Dedifferentiated amniotic fluid mesenchymal stem cell (primary cell): ENCODE measurements around the gene ARHGAP4.
A peak's percentile ranks its signal among the peaks of the same experiment; 100 is the strongest.

ENCODE experiments used
- DNase-seq: peaks from one replicate; pipeline ENCODE4 v3.0.0-alpha.2; 2016; ENCODE audit errors: extremely low spot score

Gene ARHGAP4

DNA sequence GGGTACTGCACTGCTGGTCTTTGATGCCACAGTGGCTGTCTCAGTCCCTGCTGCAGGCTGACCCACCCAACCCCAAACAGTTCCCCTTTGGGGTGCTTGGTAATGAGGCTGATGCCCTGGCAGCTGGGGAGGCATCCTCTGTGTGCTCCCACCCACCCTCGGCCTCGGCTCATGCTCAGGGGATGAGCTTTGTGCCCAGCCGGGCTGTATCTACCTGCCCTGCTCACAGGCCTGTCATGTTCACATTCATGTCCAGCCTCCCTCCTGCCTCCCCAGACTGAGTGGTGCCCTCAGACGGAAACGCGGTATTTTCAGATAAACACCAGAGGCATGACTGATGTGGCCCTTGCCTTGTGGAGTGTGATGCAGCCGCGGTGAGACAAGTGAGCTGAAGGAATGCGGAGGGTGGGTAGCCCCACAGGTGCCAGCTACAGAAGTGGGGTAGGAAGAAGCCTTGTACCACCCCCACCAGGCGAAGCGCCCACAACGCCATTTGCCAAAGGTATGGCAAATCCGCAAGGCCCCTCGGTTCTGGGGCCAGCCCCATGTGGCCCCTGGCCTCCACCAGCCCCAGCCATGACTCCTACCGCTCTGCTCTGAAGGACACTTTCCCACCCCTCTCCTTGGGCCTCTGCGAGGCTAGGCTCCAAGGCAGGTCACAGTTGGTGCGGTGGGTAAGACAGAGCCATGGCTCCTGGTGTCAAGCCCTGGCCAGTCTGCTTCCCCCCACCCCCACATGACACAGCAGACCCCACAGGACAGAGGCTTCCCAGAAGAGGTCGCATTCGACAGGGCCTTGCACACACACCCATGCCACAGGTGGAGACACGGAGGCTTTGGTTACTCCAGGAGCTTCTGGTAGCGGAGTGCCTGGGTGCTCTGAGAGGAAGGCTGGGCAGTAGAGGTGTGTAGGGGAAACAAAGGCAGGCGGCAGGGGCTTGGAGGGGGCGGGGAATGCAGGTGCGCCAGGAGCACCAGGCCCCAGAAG lies 20.2 kb upstream of the ARHGAP4 start:
- DNase-seq = no peak

DNA sequence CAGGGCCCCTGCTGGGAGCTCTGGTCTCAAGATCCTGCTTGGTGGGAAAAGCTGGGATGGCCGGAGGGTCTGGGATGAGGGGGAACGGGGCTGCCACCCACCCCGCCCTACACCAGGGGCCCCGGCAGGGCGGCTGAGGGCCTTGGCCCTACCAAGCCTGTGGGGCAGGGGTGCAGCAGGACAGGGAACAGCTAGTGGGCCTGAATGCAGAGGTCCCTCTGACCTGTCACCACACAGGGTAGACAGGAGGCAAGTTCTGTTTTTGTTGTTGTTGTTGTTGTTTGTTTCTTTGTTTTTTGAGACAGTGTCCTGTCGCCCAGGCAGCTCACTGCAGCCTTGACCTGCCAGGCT lies 18.7 kb upstream of the ARHGAP4 start:
- DNase-seq = no peak

- DNase-seq = no peak
Measured at GRCh38 chrX:153944140-153944799, 18.2 kb upstream of the ARHGAP4 start, which contains the start of gene RENBP. Gene RENBP (minus strand): TSS chrX:153944643. CDS start chrX:153944610, 33 bp downstream.

- DNase-seq = no peak
Measured at GRCh38 chrX:153941336-153942252, 15.5 kb upstream of the ARHGAP4 start.

GRCh38 chrX:153939573-153939972 lies 13.5 kb upstream of the ARHGAP4 start:
- no peak for DNase-seq

- DNase-seq = no peak
Measured at GRCh38 chrX:153938226-153938786, 12.2 kb upstream of the ARHGAP4 start.

DNA sequence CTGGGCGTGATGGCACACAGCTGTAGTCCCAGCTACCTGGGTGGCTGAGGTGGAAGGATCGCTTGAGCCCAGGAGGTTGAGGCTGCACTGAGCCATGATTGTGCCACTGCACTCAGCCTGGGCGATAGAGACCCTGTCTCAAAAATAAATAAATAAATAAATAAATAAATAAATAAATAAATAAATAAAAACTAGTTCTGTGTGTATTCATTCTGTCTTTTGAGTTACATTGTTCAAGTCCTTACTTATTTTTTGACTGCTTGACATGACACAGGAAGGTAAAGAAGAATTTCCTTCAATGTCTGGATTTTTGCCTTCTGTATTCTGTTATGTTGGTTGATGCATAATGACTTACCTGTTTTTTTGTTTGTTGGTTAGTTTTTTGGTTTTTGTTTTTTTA lies 11.0 kb upstream of the ARHGAP4 start:
- DNase-seq = no peak

DNA sequence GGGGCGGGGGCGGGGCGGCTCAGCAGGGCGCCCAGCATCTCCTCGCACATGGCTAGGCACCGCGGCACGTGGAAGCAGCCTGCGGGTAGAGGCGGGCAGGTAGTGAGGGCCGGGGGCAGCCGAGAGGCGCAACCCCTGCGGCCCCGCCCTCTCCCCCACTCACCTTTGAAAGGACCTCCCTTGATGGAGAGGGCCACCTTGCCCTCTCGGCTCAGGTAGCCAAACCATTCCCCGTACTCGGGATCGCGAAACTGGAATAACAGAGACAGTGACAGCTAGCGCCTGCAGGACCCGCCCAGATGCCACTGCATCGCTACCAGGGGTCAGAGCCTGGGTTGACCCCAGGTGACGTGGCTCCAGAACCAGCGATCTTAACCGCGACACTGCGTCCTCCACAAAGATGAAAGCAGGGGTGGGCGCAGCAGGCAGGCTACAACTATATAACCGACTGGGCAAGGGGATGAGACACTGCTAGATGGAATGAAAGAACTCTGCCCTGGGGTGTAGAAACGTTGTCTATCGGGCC lies 9.3 kb upstream of the ARHGAP4 start:
- DNase-seq = no peak

- peak; percentile 49 for DNase-seq
Measured at GRCh38 chrX:153934762-153935325, 8.8 kb upstream of the ARHGAP4 start, which contains the start of gene NAA10. Gene NAA10 (minus strand): TSS chrX:153935037. CDS start chrX:153934904, 133 bp downstream.

DNA sequence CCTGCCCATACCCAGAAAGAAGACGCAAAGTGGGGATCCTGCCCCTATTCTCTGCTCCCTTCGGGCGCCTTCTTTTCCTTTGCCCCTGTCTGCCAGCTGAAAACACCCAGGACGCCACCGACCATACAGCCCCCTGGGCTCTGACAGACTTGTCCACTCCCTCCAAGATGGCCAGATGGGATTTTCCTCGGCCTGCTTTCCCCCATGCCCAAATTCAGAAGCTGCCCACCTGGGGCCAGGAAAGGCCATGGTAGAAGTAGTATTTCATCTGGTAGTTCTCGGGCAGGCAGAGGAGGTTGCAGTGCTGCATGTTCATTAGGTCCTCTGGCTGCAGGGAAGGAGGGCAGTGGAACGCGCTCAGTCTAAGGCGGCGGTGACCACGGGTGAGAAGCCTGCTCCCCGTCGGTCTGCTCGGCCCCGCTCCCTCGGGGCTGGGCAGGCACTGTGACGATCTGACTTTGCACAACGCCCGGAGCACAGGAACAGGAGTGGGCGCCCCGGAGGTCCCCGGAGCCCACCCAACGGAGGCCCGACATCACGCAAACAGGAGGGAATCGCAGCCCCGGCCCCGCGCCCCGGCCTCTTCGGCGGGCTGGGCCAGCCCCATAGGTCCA lies 8.2 kb upstream of the ARHGAP4 start:
- DNase-seq = no peak

GRCh38 chrX:153933748-153934147 lies 7.7 kb upstream of the ARHGAP4 start:
- no peak for DNase-seq

- DNase-seq = no peak
Measured at GRCh38 chrX:153932220-153932915, 6.3 kb upstream of the ARHGAP4 start.

DNA sequence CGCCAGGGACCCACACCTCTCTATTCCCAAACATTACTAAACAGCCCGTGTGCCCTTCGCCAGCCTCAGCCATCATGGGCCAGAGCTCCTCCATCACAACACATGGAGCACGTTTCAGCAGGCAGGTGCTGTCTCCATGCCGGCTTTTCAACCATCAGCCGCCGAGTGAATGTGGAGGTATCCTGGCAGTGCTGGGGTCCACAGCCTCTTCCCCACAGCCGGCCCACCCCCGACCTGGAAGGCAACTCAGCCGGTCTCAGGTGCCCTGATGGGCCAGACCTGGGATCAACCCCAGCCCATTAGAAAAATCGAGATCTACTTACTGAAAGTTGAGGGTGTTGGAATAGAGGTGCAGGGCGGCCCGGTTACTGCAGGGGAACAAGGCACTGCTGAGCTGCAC lies 5.7 kb upstream of the ARHGAP4 start:
- DNase-seq = no peak

- no peak for DNase-seq
Measured at GRCh38 chrX:153931151-153931550, 5.1 kb upstream of the ARHGAP4 start.

DNA sequence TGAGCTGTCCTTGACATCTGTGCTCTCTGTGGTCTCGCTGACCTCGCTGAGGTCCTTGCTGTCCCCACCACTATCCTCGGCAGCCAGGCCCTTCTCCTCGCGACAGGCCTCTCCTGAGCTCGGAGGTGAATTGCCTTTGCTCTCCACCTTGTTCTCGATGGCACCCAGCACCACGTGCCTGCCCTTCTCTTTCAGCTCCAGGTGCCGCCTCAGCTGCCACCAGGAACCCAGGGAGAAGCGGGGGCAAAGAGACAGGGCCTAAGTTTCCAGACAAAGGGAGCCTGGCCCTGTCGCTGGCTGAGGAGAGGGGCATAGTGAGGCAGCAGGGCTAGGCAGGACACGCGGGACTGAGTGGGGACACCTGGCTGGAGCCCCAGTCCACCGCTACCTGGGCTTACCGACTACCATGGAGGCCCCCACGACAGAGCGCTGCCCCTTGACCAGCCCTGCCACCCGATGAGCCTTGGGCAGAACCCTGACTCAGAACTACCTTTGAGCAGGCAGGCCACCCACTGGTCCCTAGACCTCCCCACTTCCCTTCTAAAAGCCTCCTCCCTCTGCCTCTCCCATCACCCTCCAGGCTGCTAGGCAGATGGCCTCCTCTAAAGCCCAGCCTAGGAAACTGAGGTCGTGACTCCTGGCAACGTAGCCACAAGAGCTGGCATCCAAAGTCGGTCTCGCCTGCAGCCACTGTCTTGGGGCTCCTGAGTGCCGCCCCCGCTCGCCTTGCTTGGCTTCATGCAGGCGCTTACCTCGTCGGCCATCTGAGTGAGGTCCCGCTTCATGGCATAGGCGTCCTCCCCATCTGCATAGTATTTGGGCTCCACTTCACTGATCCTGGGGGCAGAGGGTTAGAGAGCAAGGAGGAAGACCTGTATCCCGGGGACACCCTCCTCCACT lies 4.2 kb upstream of the ARHGAP4 start:
- no peak for DNase-seq

DNA sequence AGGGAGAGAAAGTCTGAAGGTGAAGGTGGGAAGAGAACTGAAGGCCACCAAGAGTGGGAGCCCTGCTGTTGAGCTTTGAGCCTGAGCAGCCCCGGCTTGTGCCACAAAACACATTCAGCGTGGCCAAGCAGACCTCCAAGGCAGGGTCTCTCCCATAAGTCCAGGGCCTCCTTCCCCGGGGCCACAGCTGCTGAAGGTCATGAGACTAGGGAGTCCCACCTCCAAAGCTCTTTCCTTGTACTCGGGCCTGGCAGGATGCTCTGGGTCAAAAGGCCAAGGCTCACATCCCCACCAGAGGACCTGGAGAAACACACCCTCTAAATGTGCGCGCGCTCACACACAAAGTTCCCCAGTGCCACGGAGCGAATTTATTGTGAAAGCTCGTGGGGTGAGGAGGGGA lies 3.5 kb upstream of the ARHGAP4 start:
- DNase-seq = no peak

- DNase-seq = no peak
Measured at GRCh38 chrX:153928846-153929245, 2.8 kb upstream of the ARHGAP4 start.

DNA sequence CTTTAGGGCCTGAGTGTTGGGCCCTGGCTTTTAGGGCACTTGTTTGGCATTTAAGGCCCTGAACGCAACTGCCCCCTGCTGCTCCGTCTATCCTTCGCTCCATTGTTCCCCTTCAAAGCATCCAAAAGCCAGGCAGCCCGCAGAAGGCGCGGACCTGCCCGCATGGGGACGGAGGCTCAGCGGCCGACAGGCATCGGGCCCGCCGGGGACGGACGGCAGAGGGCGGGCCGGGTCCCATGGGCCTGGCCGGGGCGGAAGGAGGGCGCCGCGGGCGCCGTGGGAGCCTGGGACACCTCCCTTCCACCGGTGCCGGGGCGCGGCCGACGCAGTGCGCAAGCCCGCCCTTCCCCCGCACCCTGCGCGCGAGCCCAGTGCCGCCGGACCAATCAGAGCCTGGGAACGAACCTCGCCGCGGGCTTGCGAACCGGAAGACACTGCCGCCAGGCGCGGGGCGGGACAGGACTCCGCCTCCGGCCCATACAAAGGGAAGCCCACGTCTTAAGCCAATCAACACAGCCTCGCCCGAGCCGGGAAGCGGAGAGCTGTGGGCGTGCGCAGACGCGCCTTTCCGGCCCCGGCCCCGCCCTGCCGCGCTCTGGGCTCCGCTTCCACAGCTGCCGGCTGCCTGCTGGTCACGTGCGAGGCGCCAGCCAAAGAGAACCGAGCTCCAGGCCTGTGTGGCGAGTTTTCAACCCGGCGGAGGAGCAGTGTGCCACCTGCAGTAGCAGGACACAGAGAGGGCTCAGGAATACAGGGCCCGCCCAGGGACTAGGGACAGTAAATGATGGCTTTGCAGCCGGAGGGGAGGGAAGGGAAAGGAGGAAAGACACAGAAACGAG lies 2.1 kb upstream of the ARHGAP4 start:
- peak; percentile 93 for DNase-seq
